ENCODE data around the gene HOXB6.
A peak's percentile ranks its signal among the peaks of the same experiment; 100 is the strongest.

Gene HOXB6

GRCh38 chr17:48609033-48609432, 4.2 kb upstream of the HOXB6 start:
- no peak for DNase-seq

- DNase-seq, result no peak
These were observed 3.7 kb upstream of the HOXB6 start for GRCh38 chr17:48608494-48608834.

GRCh38 chr17:48606892-48607614, 2.3 kb upstream of the HOXB6 start:
- no peak for DNase-seq

GRCh38 chr17:48605991-48606891, 1.5 kb upstream of the HOXB6 start:
- DNase-seq, result no peak

DNA sequence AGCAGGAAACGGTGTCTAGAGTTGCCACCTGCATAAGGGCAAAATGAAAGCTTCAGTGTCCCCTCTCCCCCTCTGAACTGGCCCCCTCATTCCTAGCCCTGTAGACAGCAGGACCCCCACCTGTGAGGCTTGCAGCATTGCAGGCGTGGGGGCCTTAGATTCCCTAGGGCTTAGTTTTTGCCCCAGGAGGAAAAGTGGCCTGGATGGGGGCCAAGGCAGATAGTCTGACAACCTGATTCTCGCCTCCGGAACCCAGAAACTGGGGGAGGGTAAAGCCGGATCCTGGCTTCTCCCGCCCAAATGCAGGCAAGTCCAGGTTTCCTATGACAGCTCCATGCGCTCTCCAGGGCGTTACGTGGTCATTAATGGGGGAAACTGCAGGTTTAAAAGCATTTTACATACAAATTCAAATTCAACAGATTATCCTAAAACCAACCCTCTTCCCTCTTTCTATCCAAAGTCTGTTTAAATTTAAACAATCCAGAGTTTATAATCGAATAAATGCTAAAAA, 678 bp upstream of the HOXB6 start:
- no peak for DNase-seq

DNA sequence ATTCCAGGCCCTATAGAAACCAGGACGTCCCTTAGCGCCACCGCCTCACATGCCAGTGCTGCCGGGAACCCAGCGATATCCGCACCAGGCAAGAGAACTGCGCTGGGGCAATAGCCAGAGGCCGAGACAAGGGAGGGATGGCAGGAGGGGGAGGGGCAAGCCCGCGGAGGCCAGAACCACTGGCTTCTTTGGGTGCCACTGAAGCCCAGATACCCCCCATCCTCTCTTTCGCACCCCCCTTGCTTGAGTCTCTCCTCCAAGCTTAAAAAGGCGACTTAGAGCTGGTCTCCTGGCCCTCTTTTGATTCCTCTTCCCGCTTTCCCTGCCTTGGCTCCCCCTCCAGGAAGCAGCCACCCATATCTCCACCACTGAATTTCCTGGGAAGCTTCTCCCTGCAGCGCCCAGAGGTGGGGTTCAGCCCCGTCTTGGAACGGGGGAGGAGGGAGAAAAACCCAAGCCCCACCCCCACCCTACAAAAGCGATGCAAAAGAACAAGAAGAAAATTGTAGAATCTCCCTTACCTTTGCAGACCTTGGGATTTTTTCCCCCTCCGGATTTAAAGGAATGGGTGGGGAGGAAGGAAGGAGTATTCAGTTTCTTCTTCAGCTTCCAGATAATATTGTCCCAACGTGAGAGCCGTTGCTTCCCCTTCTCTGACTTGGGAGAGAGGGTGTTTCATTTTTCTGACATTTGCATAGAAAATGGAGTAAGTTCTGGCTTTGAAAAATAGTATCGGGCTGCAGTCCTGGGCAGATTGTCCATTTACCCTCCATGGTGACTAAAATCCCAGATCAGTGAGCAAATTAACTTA, 622 bp downstream of the HOXB6 start:
- DNase-seq, result no peak

- DNase-seq, result no peak
These were observed 3.0 kb downstream of the HOXB6 start for GRCh38 chr17:48601539-48602425.

- DNase-seq, result no peak
These were observed 3.6 kb downstream of the HOXB6 start for GRCh38 chr17:48601207-48601538.

GRCh38 chr17:48600244-48601098, 4.3 kb downstream of the HOXB6 start:
- no peak for DNase-seq

DNA sequence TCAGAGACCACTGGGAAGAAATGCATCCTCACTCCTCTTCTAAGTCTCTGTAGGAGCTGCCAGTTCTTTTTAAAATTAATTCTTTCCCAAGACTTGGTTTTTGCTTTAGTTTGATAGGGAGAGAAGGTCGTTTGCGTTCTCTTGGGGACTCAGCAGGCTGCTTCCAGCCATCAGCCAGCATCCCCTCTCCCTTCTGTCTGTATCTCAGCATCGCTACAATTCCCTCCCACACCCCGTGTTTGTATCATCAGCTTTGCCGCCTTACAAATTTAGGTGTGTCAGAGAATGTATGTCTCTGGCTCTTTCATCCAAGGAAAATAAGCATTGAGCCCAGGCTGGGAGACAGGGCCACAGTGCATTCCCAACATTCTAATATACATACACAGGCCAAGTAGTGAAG, 5.4 kb downstream of the HOXB6 start:
- no peak for DNase-seq

GRCh38 chr17:48598736-48599135, 6.0 kb downstream of the HOXB6 start:
- DNase-seq, result no peak

GRCh38 chr17:48597778-48598631, 6.8 kb downstream of the HOXB6 start:
- peak; percentile 40 for DNase-seq

DNA sequence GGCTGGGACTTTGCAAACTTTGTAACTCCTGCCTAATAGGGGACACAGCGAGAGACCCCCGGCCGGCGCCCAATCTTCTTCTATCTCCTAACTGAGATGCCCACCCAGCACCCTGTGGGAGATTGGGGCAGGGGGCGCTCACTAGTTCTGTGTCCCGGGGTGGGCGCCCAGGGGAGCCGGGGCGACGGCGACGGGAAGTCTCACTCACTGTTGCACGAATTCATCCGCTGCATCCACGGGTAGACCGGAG, 7.3 kb downstream of the HOXB6 start:
- DNase-seq, result no peak

DNA sequence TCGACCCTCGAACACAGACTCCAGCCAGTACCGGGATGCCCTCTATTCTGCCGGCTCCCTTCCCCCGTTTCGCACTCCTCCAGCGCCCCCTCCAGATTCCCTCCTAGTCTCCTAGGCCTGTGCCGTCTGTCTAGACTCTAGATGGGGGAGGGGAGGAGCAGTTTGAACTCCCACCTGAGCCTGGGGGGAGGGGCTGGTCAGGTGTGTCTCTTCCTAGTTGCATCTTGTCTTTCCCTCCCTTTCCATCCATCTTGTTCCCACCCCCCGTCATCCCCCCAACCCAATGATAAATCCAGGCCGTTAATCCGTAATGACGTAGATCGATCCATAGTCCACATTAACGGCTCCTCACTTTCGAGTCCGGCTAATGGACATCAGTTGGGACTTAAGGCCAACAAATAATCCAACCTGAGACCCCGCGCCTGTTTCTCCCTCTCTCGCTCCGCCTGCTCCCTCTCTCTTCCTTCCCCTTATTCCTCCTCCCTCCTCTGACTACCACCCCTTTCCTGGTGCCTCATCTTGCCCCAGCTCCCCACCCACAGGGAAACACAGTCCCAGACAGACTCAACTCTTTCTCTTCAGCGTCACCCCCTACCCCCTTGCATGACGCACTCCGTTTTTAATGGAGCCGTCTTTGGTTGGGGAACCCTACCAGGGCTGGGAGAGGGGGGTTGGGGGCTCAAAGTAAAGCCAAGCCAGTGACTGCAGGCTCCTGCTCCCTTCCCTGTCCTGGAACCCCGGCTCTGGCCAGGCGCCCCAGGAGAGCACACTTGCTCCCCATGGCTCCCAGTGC, 7.9 kb downstream of the HOXB6 start:
- no peak for DNase-seq

DNA sequence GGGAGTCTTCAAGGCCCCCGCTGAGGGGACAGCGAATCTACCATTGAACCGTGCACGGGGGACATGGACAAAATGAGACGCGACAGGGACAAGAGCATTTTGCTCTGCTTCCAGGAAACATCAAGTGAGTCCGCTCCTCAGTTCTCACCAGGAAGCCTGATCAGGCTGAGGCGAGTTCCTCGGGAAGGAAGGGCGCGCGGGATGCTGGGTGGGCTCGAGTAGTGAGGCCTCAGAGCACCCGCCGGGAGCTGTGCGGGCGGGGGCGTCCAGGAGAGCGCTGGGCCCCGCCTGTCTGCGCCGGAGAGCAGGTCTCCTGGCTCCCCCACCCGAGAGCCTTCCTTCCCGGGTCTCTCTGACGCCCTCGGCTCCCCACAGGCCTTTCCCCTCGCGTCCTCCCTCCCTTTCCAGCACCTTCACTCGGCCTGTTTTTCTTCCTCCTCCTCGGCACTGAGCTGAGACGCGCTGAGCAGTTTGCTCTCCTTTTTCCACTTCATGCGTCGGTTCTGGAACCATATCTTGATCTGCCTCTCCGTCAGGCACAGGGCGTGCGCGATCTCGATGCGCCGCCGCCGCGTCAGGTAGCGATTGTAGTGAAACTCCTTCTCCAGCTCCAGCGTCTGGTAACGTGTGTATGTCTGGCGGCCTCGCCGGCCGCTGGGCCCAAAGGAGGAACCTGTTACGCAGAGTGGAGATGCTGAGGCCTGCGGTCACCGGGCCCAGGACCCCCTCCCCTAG, 8.6 kb downstream of the HOXB6 start:
- no peak for DNase-seq

DNA sequence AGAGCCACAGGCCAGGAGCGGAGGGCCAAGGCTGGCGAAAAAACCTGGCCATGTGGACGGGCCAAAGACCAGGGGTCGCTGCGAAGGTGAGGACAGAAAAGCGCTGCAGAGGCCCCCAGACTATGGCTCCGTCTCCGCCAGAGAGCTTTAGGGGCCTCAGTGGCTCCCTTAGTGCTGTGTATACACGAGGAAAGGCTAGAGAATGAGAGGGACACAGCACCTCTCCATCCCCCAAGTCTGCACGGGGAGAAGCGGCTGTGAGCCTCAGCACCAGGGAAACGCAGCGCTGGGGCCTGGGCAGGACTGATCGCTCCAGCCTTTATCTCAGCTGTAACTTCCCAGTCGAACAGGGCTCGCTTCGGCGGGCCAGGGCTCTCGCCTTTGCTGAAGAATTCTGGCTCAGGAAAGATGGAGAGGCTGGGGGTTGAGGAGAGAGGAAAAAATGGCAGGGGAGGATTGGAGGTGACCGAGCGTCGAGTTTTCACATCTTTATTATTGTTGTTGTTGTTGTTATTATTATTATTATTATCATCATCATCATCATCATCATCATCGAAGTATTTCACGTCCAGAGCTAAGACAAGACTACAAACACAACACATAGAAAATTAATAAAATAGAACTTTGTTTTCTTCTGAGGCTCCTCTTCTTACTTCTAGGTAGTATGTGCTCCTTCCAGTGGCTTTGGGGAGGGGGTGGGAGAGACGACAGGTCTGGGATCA, 9.3 kb downstream of the HOXB6 start:
- no peak for DNase-seq

DNA sequence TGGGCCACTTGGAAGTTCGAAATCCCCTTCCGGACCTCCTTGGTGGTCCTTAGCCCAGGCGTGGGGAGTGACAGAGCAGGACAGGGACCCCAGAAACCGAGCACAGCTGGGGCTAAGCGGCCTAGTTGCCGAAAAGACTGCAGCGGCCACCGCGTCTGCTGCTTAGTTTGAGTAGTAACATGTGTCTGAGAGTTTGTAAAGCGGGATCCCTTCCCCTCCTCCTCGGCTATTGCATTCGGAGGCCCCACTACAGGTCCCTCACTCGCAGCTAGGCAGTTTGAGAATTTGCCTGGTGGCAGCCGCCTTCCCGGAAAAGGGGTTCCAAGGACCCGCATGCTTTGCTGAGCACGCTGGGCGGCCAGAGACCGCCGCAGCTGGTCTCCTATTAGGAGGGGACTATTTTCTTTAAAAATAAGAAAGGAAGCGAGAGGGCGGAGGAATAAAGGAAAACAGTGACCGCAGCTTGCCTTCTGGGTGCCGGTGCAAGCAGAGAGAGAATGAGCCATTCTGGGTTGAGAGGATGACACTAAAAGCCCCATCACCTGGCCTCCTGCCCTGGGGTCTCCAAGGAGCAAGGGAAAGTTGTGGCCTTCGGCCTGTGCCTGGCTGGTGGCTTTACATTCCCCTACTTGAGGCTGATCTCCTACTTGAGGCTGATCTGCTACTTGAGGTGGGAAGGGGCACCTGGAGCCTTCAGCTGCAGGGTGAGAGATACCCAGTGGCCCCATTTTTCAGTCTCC, 10.1 kb downstream of the HOXB6 start:
- no peak for DNase-seq

All from CD4-positive, alpha-beta T cell treated with Interleukin-15 for 1 hour (primary cell).